HEK293 (cell line): Measurements from ENCODE around the gene PIP5KL1.

Source experiments
- GLIS1 ChIP-seq: fragments of 450-650 bp; formaldehyde crosslinking; IDR thresholded peaks from 2 replicates; pipeline ENCODE4 v1.5.1; 2016; ENCODE audit warnings: missing biosample characterization, missing genetic modification characterization
- MEIS1 ChIP-seq: sonication (generic); formaldehyde crosslinking; IDR thresholded peaks from 2 replicates; pipeline ENCODE4 v1.8.1; 2022; ENCODE audit warnings: missing genetic modification reagents, mild to moderate bottlenecking, borderline replicate concordance
- TCF7L2 ChIP-seq: IDR thresholded peaks from 2 replicates; pipeline ENCODE4 v1.6.1; 2011; ENCODE audit warnings: low read depth, mild to moderate bottlenecking, inconsistent platforms, low read length, moderate library complexity, borderline replicate concordance
- ZBTB21 ChIP-seq: fragments of 450-650 bp; formaldehyde crosslinking; IDR thresholded peaks from 2 replicates; pipeline ENCODE4 v1.5.1; 2017; ENCODE audit warnings: missing biosample characterization, missing genetic modification characterization
- ZBTB48 ChIP-seq: fragments of 450-650 bp; formaldehyde crosslinking; IDR thresholded peaks from 2 replicates; pipeline ENCODE4 v1.5.1; 2016; ENCODE audit warnings: missing biosample characterization, missing genetic modification characterization
- ZNF133 ChIP-seq: fragments of 450-650 bp; formaldehyde crosslinking; IDR thresholded peaks from 2 replicates; pipeline ENCODE4 v1.5.1; 2016; ENCODE audit warnings: missing biosample characterization, missing genetic modification characterization
- ZNF544 ChIP-seq: fragments of 450-650 bp; formaldehyde crosslinking; IDR thresholded peaks from 2 replicates; pipeline ENCODE4 v1.5.0; 2017; ENCODE audit warnings: missing biosample characterization, missing genetic modification characterization
- ZNF707 ChIP-seq: fragments of 450-650 bp; formaldehyde crosslinking; IDR thresholded peaks from 2 replicates; pipeline ENCODE4 v1.5.1; 2016; ENCODE audit warnings: missing biosample characterization, missing genetic modification characterization
- ZSCAN23 ChIP-seq: fragments of 450-650 bp; formaldehyde crosslinking; IDR thresholded peaks from 2 replicates; pipeline ENCODE4 v1.5.1; 2016; ENCODE audit warnings: missing biosample characterization, missing genetic modification characterization
- TF ChIP-seq, protein P1 (sequence below): fragments of 450-650 bp; formaldehyde crosslinking; IDR thresholded peaks from 2 replicates; pipeline ENCODE4 v1.5.1; 2016; ENCODE audit warnings: missing biosample characterization, missing genetic modification characterization
- TF ChIP-seq, protein P2 (sequence below): fragments of 450-650 bp; formaldehyde crosslinking; IDR thresholded peaks from 2 replicates; pipeline ENCODE4 v1.5.1; 2016; ENCODE audit warnings: missing biosample characterization, missing genetic modification characterization
- TF ChIP-seq, protein P3 (sequence below): fragments of 450-650 bp; formaldehyde crosslinking; IDR thresholded peaks from 2 replicates; pipeline ENCODE4 v1.5.1; 2016; ENCODE audit warnings: missing biosample characterization, missing genetic modification characterization
- TF ChIP-seq, protein P4 (sequence below): fragments of 450-650 bp; formaldehyde crosslinking; IDR thresholded peaks from 2 replicates; pipeline ENCODE4 v1.5.1; 2017; ENCODE audit warnings: missing biosample characterization, missing genetic modification characterization
- TF ChIP-seq, protein P5 (sequence below): fragments of 450-650 bp; formaldehyde crosslinking; IDR thresholded peaks from 2 replicates; pipeline ENCODE4 v1.5.1; 2017; ENCODE audit warnings: missing biosample characterization, mild to moderate bottlenecking, missing genetic modification characterization, moderate library complexity

DNA sequence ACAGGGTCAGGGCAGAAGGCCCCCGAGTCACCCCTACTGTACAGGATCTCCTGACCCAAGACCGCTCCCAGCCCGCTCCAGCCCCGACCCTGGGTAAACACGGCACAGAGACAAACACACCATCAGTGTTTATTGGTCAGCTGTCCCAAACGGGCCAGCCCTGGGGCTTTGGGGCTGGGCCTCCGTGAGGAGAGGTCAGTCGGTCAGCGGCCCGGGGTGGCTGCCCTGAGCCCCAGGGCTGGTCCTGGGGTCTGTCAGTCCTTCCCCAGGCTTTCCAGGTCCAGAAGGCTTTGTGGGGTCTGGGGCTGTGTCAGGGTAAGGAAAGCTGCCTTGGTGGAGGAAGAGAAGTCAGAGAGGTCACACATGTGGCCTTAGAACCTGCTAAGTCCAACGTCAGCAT lies 4.4 kb upstream of the PIP5KL1 start:
- TF ChIP-seq ZNF133 (no peak), ZNF707 (tag by site-specific recombination) (no peak), ZSCAN23 (no peak), GLIS1 (tag by site-specific recombination) (no peak), ZBTB48 (tag by site-specific recombination) (no peak), MEIS1 (CRISPR knock-in tag) (no peak), TCF7L2 (no peak), ZBTB21 (no peak), ZNF544 (tag by site-specific recombination) (no peak)
- TF ChIP-seq, protein P1, sequence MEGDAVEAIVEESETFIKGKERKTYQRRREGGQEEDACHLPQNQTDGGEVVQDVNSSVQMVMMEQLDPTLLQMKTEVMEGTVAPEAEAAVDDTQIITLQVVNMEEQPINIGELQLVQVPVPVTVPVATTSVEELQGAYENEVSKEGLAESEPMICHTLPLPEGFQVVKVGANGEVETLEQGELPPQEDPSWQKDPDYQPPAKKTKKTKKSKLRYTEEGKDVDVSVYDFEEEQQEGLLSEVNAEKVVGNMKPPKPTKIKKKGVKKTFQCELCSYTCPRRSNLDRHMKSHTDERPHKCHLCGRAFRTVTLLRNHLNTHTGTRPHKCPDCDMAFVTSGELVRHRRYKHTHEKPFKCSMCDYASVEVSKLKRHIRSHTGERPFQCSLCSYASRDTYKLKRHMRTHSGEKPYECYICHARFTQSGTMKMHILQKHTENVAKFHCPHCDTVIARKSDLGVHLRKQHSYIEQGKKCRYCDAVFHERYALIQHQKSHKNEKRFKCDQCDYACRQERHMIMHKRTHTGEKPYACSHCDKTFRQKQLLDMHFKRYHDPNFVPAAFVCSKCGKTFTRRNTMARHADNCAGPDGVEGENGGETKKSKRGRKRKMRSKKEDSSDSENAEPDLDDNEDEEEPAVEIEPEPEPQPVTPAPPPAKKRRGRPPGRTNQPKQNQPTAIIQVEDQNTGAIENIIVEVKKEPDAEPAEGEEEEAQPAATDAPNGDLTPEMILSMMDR (tag by site-specific recombination), result no peak
- TF ChIP-seq, protein P2, sequence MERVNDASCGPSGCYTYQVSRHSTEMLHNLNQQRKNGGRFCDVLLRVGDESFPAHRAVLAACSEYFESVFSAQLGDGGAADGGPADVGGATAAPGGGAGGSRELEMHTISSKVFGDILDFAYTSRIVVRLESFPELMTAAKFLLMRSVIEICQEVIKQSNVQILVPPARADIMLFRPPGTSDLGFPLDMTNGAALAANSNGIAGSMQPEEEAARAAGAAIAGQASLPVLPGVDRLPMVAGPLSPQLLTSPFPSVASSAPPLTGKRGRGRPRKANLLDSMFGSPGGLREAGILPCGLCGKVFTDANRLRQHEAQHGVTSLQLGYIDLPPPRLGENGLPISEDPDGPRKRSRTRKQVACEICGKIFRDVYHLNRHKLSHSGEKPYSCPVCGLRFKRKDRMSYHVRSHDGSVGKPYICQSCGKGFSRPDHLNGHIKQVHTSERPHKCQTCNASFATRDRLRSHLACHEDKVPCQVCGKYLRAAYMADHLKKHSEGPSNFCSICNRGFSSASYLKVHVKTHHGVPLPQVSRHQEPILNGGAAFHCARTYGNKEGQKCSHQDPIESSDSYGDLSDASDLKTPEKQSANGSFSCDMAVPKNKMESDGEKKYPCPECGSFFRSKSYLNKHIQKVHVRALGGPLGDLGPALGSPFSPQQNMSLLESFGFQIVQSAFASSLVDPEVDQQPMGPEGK (tag by site-specific recombination), result no peak
- TF ChIP-seq, protein P3, sequence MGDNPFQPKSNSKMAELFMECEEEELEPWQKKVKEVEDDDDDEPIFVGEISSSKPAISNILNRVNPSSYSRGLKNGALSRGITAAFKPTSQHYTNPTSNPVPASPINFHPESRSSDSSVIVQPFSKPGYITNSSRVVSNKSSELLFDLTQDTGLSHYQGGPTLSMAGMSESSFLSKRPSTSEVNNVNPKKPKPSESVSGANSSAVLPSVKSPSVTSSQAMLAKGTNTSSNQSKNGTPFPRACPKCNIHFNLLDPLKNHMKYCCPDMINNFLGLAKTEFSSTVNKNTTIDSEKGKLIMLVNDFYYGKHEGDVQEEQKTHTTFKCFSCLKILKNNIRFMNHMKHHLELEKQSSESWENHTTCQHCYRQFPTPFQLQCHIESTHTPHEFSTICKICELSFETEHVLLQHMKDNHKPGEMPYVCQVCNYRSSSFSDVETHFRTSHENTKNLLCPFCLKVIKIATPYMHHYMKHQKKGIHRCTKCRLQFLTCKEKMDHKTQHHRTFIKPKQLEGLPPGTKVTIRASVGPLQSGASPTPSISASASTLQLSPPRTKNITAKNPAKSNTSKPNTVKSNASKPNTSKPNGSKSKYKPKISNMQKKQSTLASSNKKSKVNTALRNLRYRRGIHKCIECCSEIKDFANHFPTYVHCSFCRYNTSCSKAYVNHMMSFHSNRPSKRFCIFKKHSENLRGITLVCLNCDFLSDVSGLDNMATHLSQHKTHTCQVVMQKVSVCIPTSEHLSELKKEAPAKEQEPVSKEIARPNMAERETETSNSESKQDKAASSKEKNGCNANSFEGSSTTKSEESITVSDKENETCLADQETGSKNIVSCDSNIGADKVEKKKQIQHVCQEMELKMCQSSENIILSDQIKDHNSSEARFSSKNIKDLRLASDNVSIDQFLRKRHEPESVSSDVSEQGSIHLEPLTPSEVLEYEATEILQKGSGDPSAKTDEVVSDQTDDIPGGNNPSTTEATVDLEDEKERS (tag by site-specific recombination), result no peak
- TF ChIP-seq, protein P4, sequence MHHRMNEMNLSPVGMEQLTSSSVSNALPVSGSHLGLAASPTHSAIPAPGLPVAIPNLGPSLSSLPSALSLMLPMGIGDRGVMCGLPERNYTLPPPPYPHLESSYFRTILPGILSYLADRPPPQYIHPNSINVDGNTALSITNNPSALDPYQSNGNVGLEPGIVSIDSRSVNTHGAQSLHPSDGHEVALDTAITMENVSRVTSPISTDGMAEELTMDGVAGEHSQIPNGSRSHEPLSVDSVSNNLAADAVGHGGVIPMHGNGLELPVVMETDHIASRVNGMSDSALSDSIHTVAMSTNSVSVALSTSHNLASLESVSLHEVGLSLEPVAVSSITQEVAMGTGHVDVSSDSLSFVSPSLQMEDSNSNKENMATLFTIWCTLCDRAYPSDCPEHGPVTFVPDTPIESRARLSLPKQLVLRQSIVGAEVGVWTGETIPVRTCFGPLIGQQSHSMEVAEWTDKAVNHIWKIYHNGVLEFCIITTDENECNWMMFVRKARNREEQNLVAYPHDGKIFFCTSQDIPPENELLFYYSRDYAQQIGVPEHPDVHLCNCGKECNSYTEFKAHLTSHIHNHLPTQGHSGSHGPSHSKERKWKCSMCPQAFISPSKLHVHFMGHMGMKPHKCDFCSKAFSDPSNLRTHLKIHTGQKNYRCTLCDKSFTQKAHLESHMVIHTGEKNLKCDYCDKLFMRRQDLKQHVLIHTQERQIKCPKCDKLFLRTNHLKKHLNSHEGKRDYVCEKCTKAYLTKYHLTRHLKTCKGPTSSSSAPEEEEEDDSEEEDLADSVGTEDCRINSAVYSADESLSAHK (tag by site-specific recombination), result no peak
- TF ChIP-seq, protein P5, sequence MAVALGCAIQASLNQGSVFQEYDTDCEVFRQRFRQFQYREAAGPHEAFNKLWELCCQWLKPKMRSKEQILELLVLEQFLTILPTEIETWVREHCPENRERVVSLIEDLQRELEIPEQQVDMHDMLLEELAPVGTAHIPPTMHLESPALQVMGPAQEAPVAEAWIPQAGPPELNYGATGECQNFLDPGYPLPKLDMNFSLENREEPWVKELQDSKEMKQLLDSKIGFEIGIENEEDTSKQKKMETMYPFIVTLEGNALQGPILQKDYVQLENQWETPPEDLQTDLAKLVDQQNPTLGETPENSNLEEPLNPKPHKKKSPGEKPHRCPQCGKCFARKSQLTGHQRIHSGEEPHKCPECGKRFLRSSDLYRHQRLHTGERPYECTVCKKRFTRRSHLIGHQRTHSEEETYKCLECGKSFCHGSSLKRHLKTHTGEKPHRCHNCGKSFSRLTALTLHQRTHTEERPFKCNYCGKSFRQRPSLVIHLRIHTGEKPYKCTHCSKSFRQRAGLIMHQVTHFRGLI (tag by site-specific recombination), result no peak
